HL-60 (cell line): ENCODE data around the gene DCDC1.

ENCODE experiments used
- CTCF ChIP-seq: IDR thresholded peaks from one replicate; pipeline ENCODE4 v1.5.1; 2011; ENCODE audit warnings: low read length, control low read depth, inconsistent platforms; ENCODE audit not compliant: insufficient read depth
- GABPA ChIP-seq: IDR thresholded peaks from 2 replicates; pipeline ENCODE4 v1.6.1; 2012; ENCODE audit warnings: low read depth
- POLR2AphosphoS5 ChIP-seq: IDR thresholded peaks from 2 replicates; pipeline ENCODE4 v1.6.1; 2012; ENCODE audit warnings: low read depth

- TF ChIP-seq CTCF, result no peak
- no peak for TF ChIP-seq GABPA
- TF ChIP-seq POLR2AphosphoS5, result no peak
Observed at GRCh38 chr11:31050061-31050765, 319.3 kb downstream of the DCDC1 start.
